GM18502 (cell line): Measurements from ENCODE around the gene GPR89B.
A peak's percentile ranks its signal among the peaks of the same experiment; 100 is the strongest.
"Not testable (repeated sequence)": the region's sequence is repeated elsewhere in the genome, so short reads cannot be mapped to it uniquely, and the experiment has no call there.

Experiments
- ATAC-seq: cut with Tn5 transposase; IDR thresholded peaks from one replicate; pipeline ENCODE4 v1.9.1; 2021; ENCODE audit warnings: mild to moderate bottlenecking; ENCODE audit not compliant: unreplicated experiment, poor library complexity

Gene GPR89B

GRCh38 chr1:147928236-147929132 lies at the start of gene GPR89B:
TSS of gene GPR89B (plus strand) at chr1:147928420. CDS start at chr1:147928537, 117 bp downstream.
- peak; percentile 95 for ATAC-seq

- no peak for ATAC-seq
Measured at GRCh38 chr1:147879911-147880310, 48.3 kb upstream of the GPR89B start.

- no peak for ATAC-seq
Measured at GRCh38 chr1:147882535-147882934, 45.7 kb upstream of the GPR89B start.

GRCh38 chr1:147890177-147890790 lies 37.9 kb upstream of the GPR89B start:
- no peak for ATAC-seq

GRCh38 chr1:147891088-147891487 lies 37.1 kb upstream of the GPR89B start:
- no peak for ATAC-seq

GRCh38 chr1:147892216-147892615 lies 36.0 kb upstream of the GPR89B start:
- ATAC-seq = no peak

GRCh38 chr1:147892731-147893214 lies 35.4 kb upstream of the GPR89B start:
- ATAC-seq = no peak

GRCh38 chr1:147895123-147895522 lies 33.1 kb upstream of the GPR89B start:
- no peak for ATAC-seq

- ATAC-seq = no peak
Measured at GRCh38 chr1:147897029-147897752, 31.0 kb upstream of the GPR89B start.

- ATAC-seq = no peak
Measured at GRCh38 chr1:147897789-147898188, 30.4 kb upstream of the GPR89B start.

- no peak for ATAC-seq
Measured at GRCh38 chr1:147902253-147902845, 25.9 kb upstream of the GPR89B start, which contains the start of gene GJA8. TSS of gene GJA8 (plus strand) at chr1:147902795. CDS start at chr1:147907956, 5,161 bp downstream.

GRCh38 chr1:147904726-147905125 lies 23.5 kb upstream of the GPR89B start:
- no peak for ATAC-seq

GRCh38 chr1:147907786-147908509 lies 20.3 kb upstream of the GPR89B start:
- ATAC-seq = no peak

- no peak for ATAC-seq
Measured at GRCh38 chr1:147912553-147912952, 15.7 kb upstream of the GPR89B start.

- ATAC-seq = no peak
Measured at GRCh38 chr1:147913362-147913942, 14.8 kb upstream of the GPR89B start.

- ATAC-seq = no peak
Measured at GRCh38 chr1:147919896-147920295, 8.3 kb upstream of the GPR89B start.

- no peak for ATAC-seq
Measured at GRCh38 chr1:147924813-147925212, 3.4 kb upstream of the GPR89B start.

- not testable (repeated sequence) for ATAC-seq
Measured at GRCh38 chr1:147927215-147927614, 1.0 kb upstream of the GPR89B start.

GRCh38 chr1:147927689-147928088 lies 531 bp upstream of the GPR89B start:
- ATAC-seq = not testable (repeated sequence)
